ENCODE data around the gene OSBP2. TPM values are rescaled to one million over a fixed set of nuclear protein-coding genes. Genes with fewer than 3 reads are reported as not detected.

OSBP2 gene
- total and polyA plus RNA-seq, 8 donors: 1.9 to 3.3 (median 2.6) TPM

DNA sequence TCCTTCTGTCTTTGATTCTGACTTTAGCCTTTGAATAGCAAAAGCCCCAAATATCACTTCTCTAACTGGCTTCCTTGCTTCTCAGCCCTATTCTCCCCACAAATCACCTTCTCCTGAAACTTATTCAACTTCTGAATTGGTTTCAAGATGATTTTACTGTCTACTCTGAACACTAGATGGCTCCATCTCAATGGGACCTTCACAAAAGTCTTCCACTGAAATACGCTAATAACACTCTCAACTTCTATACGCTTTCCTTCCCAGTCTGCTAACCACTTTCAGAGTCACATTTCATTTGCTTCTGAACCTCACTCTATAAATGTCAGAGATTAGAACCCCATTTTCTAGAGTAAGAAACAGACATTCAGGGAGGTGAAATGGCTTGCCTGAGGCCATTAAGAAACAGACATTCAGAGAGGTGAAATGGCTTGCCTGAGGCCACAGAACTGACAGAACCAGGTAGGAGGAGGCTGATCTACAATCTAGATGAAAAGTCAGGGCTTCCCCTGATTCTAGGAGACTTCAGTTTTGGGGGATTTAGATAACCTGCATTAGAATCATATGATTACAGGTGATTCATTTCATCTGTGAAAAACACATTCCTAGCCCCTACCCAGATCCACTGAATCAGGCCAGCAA is 253.3 kb downstream of the OSBP2 start:
- FAIRE-seq (peak; percentile 83), ATAC-seq (peak in 3 of 4 donors; percentile 80 to 90 (median 81)), DNase-seq (no peak)
- intact Hi-C loops (cut with DNase I): loop anchor here in 2 of 3 donors (5.0 to 10.0 kb wide), 2 partner anchors 139 to 207 kb away; no protein-coding TSS in a partner anchor
- Histone ChIP-seq H3K27me3 (no peaks in the 10 kb centered on the region), H3K27ac (no peak overlapping the region), H3K4me1 (no peaks in the 10 kb centered on the region), H3K36me3 (peaks cover 0 to 48% (median 25%) of the 10 kb centered on the region in 3 donors), H3K4me3 (no peak overlapping the region), H3K9me3 (no peaks in the 10 kb centered on the region)
- TF ChIP-seq, protein P1, sequence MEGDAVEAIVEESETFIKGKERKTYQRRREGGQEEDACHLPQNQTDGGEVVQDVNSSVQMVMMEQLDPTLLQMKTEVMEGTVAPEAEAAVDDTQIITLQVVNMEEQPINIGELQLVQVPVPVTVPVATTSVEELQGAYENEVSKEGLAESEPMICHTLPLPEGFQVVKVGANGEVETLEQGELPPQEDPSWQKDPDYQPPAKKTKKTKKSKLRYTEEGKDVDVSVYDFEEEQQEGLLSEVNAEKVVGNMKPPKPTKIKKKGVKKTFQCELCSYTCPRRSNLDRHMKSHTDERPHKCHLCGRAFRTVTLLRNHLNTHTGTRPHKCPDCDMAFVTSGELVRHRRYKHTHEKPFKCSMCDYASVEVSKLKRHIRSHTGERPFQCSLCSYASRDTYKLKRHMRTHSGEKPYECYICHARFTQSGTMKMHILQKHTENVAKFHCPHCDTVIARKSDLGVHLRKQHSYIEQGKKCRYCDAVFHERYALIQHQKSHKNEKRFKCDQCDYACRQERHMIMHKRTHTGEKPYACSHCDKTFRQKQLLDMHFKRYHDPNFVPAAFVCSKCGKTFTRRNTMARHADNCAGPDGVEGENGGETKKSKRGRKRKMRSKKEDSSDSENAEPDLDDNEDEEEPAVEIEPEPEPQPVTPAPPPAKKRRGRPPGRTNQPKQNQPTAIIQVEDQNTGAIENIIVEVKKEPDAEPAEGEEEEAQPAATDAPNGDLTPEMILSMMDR (IDR thresholded peaks at IDR 0.05): peak in 2 of 4 donors; percentile 25 to 33
- WGBS, 2 donors: 19 to 36% methylated on average over 2 of the region's 2 CpGs

DNA sequence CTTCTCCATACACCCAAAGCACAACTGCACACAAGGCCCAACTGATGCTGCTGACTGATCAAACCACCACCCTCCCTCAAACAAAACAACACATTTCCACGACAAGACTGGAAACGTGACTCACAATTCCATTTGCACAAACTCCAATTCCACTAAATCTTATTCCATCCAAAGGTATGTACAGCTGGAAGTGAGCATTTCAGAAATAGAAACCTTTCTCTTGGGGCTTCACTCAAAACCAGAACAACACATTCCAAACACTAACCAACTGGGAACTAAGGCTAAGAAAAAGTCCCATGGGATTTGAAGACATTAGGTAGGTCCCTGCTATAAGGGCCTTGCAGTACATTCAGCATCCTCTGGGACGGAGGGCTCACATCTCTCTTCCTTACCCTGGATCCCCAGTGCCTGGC is 254.3 kb downstream of the OSBP2 start:
- no peak overlapping the region for H3K4me3 ChIP-seq
- no peak for ATAC-seq
- no peaks in the 10 kb centered on the region for H3K9me3 ChIP-seq
- FAIRE-seq: no peak
- 69 to 84% methylated on average over 3 of the region's 3 CpGs for WGBS, 2 donors
- intact Hi-C loops (cut with DNase I): loop anchor here in 2 of 3 donors (5.0 to 10.0 kb wide), 2 partner anchors 138 to 206 kb away; no protein-coding TSS in a partner anchor
- DNase-seq: no peak
- TF ChIP-seq, protein P1 (IDR thresholded peaks at IDR 0.05): no peak
- H3K27me3 ChIP-seq: no peaks in the 10 kb centered on the region
- H3K36me3 ChIP-seq: peaks cover 0 to 39% (median 22%) of the 10 kb centered on the region in 3 donors
- no peak overlapping the region for H3K27ac ChIP-seq
- H3K4me1 ChIP-seq: no peaks in the 10 kb centered on the region

DNA sequence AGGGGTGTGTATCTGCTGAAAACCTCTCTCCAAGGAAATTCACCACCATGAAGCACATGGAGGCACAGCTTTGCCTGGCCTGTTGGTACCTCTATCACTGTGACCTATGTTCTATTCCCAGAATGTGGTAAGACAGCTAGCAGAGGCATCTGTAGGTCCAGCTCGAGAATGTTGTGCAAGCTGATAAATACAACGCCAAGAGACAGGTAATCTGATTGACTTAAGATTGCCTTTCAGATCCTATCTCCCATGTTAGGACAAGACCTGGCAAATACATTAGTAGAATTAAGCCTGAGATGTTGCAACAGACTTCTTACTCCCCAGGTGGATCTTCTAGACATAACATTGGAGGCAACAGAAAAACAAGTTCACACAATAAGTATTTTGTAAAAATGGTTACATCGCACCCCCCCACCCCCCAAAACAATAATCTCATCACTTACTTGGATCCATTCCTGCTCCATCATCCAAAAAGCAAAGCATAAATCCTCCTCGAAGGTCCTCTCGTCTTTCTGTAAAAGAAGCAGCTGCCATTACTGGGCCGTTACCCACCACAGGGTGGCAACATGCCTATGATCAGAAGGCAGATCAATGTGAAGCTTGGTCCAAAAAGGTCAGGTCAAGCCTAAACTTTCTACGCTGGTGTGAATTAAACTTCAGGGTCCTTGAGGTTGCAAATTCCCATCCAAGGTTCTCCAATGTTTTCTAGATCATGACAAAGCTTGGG is 255.4 kb downstream of the OSBP2 start:
- Histone ChIP-seq H3K27ac (no peak overlapping the region), H3K36me3 (peaks cover 0 to 27% (median 19%) of the 10 kb centered on the region in 3 donors), H3K9me3 (no peaks in the 10 kb centered on the region), H3K27me3 (no peaks in the 10 kb centered on the region), H3K4me1 (no peaks in the 10 kb centered on the region), H3K4me3 (no peak overlapping the region)
- DNase-seq: no peak
- FAIRE-seq: no peak
- TF ChIP-seq, protein P1 (IDR thresholded peaks at IDR 0.05): no peak
- intact Hi-C loops (cut with DNase I): loop anchor here in 2 of 3 donors (5.0 to 10.0 kb wide), 2 partner anchors 137 to 205 kb away; no protein-coding TSS in a partner anchor
- no peak for ATAC-seq
- 70 to 73% methylated on average over 7 of the region's 7 CpGs for WGBS, 2 donors

DNA sequence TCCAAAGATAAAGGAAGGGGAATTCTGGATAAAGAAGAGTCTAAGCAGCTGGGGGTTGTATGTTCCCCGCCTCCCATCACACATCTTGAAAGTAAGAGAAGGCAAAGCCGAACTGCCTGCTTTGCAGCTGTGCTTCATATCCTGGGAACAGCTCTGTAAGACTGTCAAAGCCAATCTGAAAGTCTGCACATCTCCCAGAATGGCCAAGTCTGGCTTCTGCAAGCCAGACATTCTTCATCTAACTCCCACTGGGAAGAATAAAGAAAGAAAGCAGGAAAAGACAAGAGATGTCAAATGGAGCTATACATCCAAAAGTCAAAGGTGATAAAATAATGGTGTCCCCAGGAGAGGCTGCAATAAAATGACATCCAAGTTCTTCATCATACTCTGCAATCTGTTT is 258.5 kb downstream of the OSBP2 start:
- Histone ChIP-seq H3K4me3 (no peak overlapping the region), H3K9me3 (no peaks in the 10 kb centered on the region), H3K27ac (no peak overlapping the region), H3K4me1 (no peaks in the 10 kb centered on the region), H3K27me3 (no peaks in the 10 kb centered on the region), H3K36me3 (peaks cover 0 to 14% (median 9%) of the 10 kb centered on the region in 3 donors)
- WGBS, 2 donors: 89 to 96% methylated on average over 2 of the region's 2 CpGs
- no peak for ATAC-seq
- no peak for FAIRE-seq
- TF ChIP-seq, protein P1 (IDR thresholded peaks at IDR 0.05): no peak
- intact Hi-C loops (cut with DNase I): loop anchor here in 1 of 3 donors (5.0 kb wide), 1 partner anchor 134 kb away; no protein-coding TSS in a partner anchor
- no peak for DNase-seq

Measured in pancreas (tissue), 10 donors.